ENCODE data around the gene AOC1.

GRCh38 chr7:150805864-150806263, 46.5 kb upstream of the AOC1 start:
- TF ChIP-seq EZH2phosphoT487 (IDR thresholded peaks at IDR 0.05; ENCODE audit: borderline replicate concordance), result no peak
- TF ChIP-seq, protein P1, sequence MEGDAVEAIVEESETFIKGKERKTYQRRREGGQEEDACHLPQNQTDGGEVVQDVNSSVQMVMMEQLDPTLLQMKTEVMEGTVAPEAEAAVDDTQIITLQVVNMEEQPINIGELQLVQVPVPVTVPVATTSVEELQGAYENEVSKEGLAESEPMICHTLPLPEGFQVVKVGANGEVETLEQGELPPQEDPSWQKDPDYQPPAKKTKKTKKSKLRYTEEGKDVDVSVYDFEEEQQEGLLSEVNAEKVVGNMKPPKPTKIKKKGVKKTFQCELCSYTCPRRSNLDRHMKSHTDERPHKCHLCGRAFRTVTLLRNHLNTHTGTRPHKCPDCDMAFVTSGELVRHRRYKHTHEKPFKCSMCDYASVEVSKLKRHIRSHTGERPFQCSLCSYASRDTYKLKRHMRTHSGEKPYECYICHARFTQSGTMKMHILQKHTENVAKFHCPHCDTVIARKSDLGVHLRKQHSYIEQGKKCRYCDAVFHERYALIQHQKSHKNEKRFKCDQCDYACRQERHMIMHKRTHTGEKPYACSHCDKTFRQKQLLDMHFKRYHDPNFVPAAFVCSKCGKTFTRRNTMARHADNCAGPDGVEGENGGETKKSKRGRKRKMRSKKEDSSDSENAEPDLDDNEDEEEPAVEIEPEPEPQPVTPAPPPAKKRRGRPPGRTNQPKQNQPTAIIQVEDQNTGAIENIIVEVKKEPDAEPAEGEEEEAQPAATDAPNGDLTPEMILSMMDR (conservative IDR thresholded peaks at IDR 0.05; ENCODE audit: low read length), result no peak
